ENCODE results near the gene CCDC9.
A peak's percentile ranks its signal among the peaks of the same experiment; 100 is the strongest.

CCDC9 gene

GRCh38 chr19:47306303-47306702 is 50.0 kb downstream of the CCDC9 start:
- no peak overlapping the region for H3K4me3 ChIP-seq (ENCODE audit: low read depth, low read length)
- no peak for DNase-seq (ENCODE audit: low read depth)
- no peak for TF ChIP-seq CTCF (IDR thresholded peaks at IDR 0.05; ENCODE audit: insufficient read depth, low read depth, low read length, missing control alignments)

GRCh38 chr19:47309038-47309437 is 52.7 kb downstream of the CCDC9 start:
- no peak for DNase-seq (ENCODE audit: low read depth)
- no peak overlapping the region for H3K4me3 ChIP-seq (ENCODE audit: low read depth, low read length)
- TF ChIP-seq CTCF (IDR thresholded peaks at IDR 0.05; ENCODE audit: insufficient read depth, low read depth, low read length, missing control alignments), result no peak

- peak; percentile 37 for DNase-seq (ENCODE audit: low read depth)
Observed at GRCh38 chr19:47309608-47310007, 53.3 kb downstream of the CCDC9 start, which contains the start of gene C5AR1. C5AR1 (plus strand) TSS chr19:47309861; CDS start chr19:47309896, 35 bp downstream.

GRCh38 chr19:47310323-47310722 is 54.0 kb downstream of the CCDC9 start:
- no peak for DNase-seq (ENCODE audit: low read depth)
- no peak overlapping the region for H3K4me3 ChIP-seq (ENCODE audit: low read depth, low read length)
- no peak for TF ChIP-seq CTCF (IDR thresholded peaks at IDR 0.05; ENCODE audit: insufficient read depth, low read depth, low read length, missing control alignments)

More at GRCh38 chr19:47309608-47310007, 53.3 kb downstream of the CCDC9 start, which contains the start of gene C5AR1:
- no peak within 1 kb of the TSS for H3K4me3 ChIP-seq (ENCODE audit: low read depth, low read length)
- TF ChIP-seq CTCF (IDR thresholded peaks at IDR 0.05; ENCODE audit: insufficient read depth, low read depth, low read length, missing control alignments), result no peak

- no peak for DNase-seq (ENCODE audit: low read depth)
- no peak overlapping the region for H3K4me3 ChIP-seq (ENCODE audit: low read depth, low read length)
- no peak for TF ChIP-seq CTCF (IDR thresholded peaks at IDR 0.05; ENCODE audit: insufficient read depth, low read depth, low read length, missing control alignments)
Observed at GRCh38 chr19:47310819-47311218, 54.5 kb downstream of the CCDC9 start.

- no peak overlapping the region for H3K4me3 ChIP-seq (ENCODE audit: low read depth, low read length)
- no peak for DNase-seq (ENCODE audit: low read depth)
- no peak for TF ChIP-seq CTCF (IDR thresholded peaks at IDR 0.05; ENCODE audit: insufficient read depth, low read depth, low read length, missing control alignments)
Observed at GRCh38 chr19:47312366-47313006, 56.2 kb downstream of the CCDC9 start.

- TF ChIP-seq CTCF (IDR thresholded peaks at IDR 0.05; ENCODE audit: insufficient read depth, low read depth, low read length, missing control alignments), result no peak
- H3K4me3 ChIP-seq (ENCODE audit: low read depth, low read length), result no peak overlapping the region
- no peak for DNase-seq (ENCODE audit: low read depth)
Observed at GRCh38 chr19:47313754-47314295, 57.5 kb downstream of the CCDC9 start.
